Renal cortical epithelial cell (primary cell): ENCODE results near the gene SNRPD1. TPM values are rescaled to one million over a fixed set of nuclear protein-coding genes. Genes with fewer than 3 reads are reported as not detected.
"Not testable (repeated sequence)": the region's sequence is repeated elsewhere in the genome, so short reads cannot be mapped to it uniquely, and the experiment has no call there.

ENCODE experiments used
- DNase-seq: peaks from one replicate; pipeline ENCODE4 v3.0.0-alpha.2; 2011; ENCODE audit warnings: low read depth
- total RNA-seq: library from RNA; depleted of rRNA; stranded (reverse); fragments of >200 nt; gene quantifications from 2 replicates; pipeline ENCODE4 v1.2.3, GENCODE V29; 2014

Gene SNRPD1
- total RNA-seq: 14.8 and 15.0 TPM in 2 replicates

GRCh38 chr18:21612125-21613039, at the start of gene SNRPD1:
Gene SNRPD1 (plus strand): TSS chr18:21612314. CDS start chr18:21612430, 116 bp downstream.
- peak; percentile 81 for DNase-seq

GRCh38 chr18:21571772-21572171, 40.3 kb upstream of the SNRPD1 start:
- no peak for DNase-seq

GRCh38 chr18:21575656-21576055, 36.5 kb upstream of the SNRPD1 start:
- DNase-seq: no peak

GRCh38 chr18:21584391-21584790, 27.7 kb upstream of the SNRPD1 start:
- DNase-seq: no peak

GRCh38 chr18:21592361-21592760, 19.8 kb upstream of the SNRPD1 start:
- not testable (repeated sequence) for DNase-seq

- no peak for DNase-seq
These were observed 18.4 kb upstream of the SNRPD1 start for GRCh38 chr18:21593540-21594257.

GRCh38 chr18:21597620-21598019, 14.5 kb upstream of the SNRPD1 start:
- no peak for DNase-seq

GRCh38 chr18:21598726-21599584, 13.2 kb upstream of the SNRPD1 start:
- DNase-seq: peak; percentile 37

- DNase-seq: no peak
These were observed 12.3 kb upstream of the SNRPD1 start for GRCh38 chr18:21599585-21600525.

GRCh38 chr18:21600526-21601410, 11.3 kb upstream of the SNRPD1 start, which contains the start of gene ESCO1:
Gene ESCO1 (minus strand): TSS chr18:21600704. CDS start chr18:21574843, 25,861 bp downstream.
- DNase-seq: peak; percentile 95

- no peak for DNase-seq
These were observed 9.9 kb upstream of the SNRPD1 start for GRCh38 chr18:21602299-21602587.

GRCh38 chr18:21604671-21605070, 7.4 kb upstream of the SNRPD1 start:
- no peak for DNase-seq

- no peak for DNase-seq
These were observed 6.9 kb upstream of the SNRPD1 start for GRCh38 chr18:21605213-21605612.

- not testable (repeated sequence) for DNase-seq
These were observed 551 bp upstream of the SNRPD1 start for GRCh38 chr18:21611401-21612124.

GRCh38 chr18:21621640-21622039, 9.5 kb downstream of the SNRPD1 start:
- not testable (repeated sequence) for DNase-seq

GRCh38 chr18:21629089-21629832, 17.1 kb downstream of the SNRPD1 start:
- DNase-seq: no peak

- peak; percentile 19 for DNase-seq
These were observed 20.3 kb downstream of the SNRPD1 start for GRCh38 chr18:21632393-21632792.

GRCh38 chr18:21634588-21635199, 22.6 kb downstream of the SNRPD1 start:
- no peak for DNase-seq
